SU-DHL-6 (cell line): Measurements from ENCODE around the gene BOD1L1.

Source experiments
- H2AFZ ChIP-seq: fragments of 200-600 bp; sonication (generic); 2 replicates; pipeline ENCODE4 v1.6.1; 2014; ENCODE audit warnings: low read depth, mild to moderate bottlenecking, moderate library complexity, mixed read lengths, antibody characterized with exemption, low read length; ENCODE audit not compliant: severe bottlenecking
- H3F3A ChIP-seq: fragments of 200-600 bp; shearing (Covaris generic); 2 replicates; pipeline ENCODE4 v1.6.0; 2016; ENCODE audit warnings: antibody characterized with exemption, mild to moderate bottlenecking; ENCODE audit not compliant: insufficient read depth
- H3K27ac ChIP-seq: fragments of 200-600 bp; sonication (generic); 2 replicates; pipeline ENCODE4 v1.5.1; 2016; ENCODE audit warnings: low read depth, mild to moderate bottlenecking, low read length, moderate library complexity, mixed read lengths
- H3K27me3 ChIP-seq: fragments of 200-600 bp; sonication (generic), shearing (Covaris generic); 2 replicates; pipeline ENCODE4 v1.6.0; 2014; ENCODE audit warnings: mild to moderate bottlenecking, low read length
- H3K36me3 ChIP-seq: fragments of 200-600 bp; sonication (generic); 2 replicates; pipeline ENCODE4 v1.6.1; 2014; ENCODE audit warnings: mild to moderate bottlenecking, low read length, mixed read lengths
- H3K4me2 ChIP-seq: fragments of 300-600, 200-600 bp; shearing (Covaris generic), sonication (generic); 2 replicates; pipeline ENCODE4 v1.6.0; 2014; ENCODE audit warnings: low read length, low read depth, mild to moderate bottlenecking; ENCODE audit not compliant: poor library complexity, severe bottlenecking
- H3K4me3 ChIP-seq: fragments of 200-600 bp; sonication (generic); 2 replicates; pipeline ENCODE4 v1.5.1; 2014; ENCODE audit warnings: antibody characterized with exemption, low read length, mild to moderate bottlenecking, mixed read lengths; ENCODE audit not compliant: insufficient read depth, poor library complexity, severe bottlenecking
- H3K79me2 ChIP-seq: fragments of 200-600 bp; sonication (generic); 2 replicates; pipeline ENCODE4 v1.6.1; 2014; ENCODE audit warnings: mild to moderate bottlenecking, low read length, moderate library complexity; ENCODE audit not compliant: insufficient read depth
- H3K9ac ChIP-seq: fragments of 200-600 bp; sonication (generic); 2 replicates; pipeline ENCODE4 v1.7.0; 2014; ENCODE audit warnings: mild to moderate bottlenecking, low read length
- H3K9me2 ChIP-seq: fragments of 200-600 bp; sonication (generic); replicated peaks from 2 replicates; pipeline ENCODE4 v1.6.1; 2014; ENCODE audit warnings: low read length; ENCODE audit not compliant: insufficient read depth
- H3K9me3 ChIP-seq: fragments of 200-600 bp; sonication (generic); 2 replicates; pipeline ENCODE4 v1.6.1; 2014; ENCODE audit warnings: low read length, mixed read lengths; ENCODE audit not compliant: insufficient read depth
- H4K20me1 ChIP-seq: fragments of 200-600 bp; sonication (generic); 2 replicates; pipeline ENCODE4 v1.6.1; 2014; ENCODE audit warnings: low read depth, mild to moderate bottlenecking, antibody characterized with exemption, low read length, moderate library complexity, mixed read lengths
- CTCF ChIP-seq: fragments of 200-600 bp; sonication (generic); IDR thresholded peaks from one replicate; pipeline ENCODE4 v1.5.1; 2017; ENCODE audit warnings: antibody characterized with exemption, mild to moderate bottlenecking, low read length, moderate library complexity; ENCODE audit not compliant: insufficient read depth, poor library complexity, severe bottlenecking
- EZH2phosphoT487 ChIP-seq: fragments of 200-600 bp; sonication (generic), shearing (Covaris generic); conservative IDR thresholded peaks from 2 replicates; pipeline ENCODE4 v1.6.1; 2018; ENCODE audit warnings: mild to moderate bottlenecking, antibody characterized with exemption, low read length, moderate library complexity, mixed read lengths

The BOD1L1 gene

GRCh38 chr4:13540446-13541175, 86.9 kb downstream of the BOD1L1 start:
- H3K4me3 ChIP-seq = no peak overlapping the region
- no peak overlapping the region for H2AFZ ChIP-seq
- no peaks in the 10 kb centered on the region for H3K9me3 ChIP-seq
- H3K9ac ChIP-seq = no peak overlapping the region
- no peaks in the 10 kb centered on the region for H3K9me2 ChIP-seq
- no peak overlapping the region for H3K27ac ChIP-seq
- no peaks in the 10 kb centered on the region for H3F3A ChIP-seq
- H3K4me2 ChIP-seq = no peak overlapping the region
- H3K27me3 ChIP-seq = no peaks in the 10 kb centered on the region
- no peaks in the 10 kb centered on the region for H4K20me1 ChIP-seq
- TF ChIP-seq EZH2phosphoT487 = no peak
- no peak for TF ChIP-seq CTCF
- H3K36me3 ChIP-seq = no peaks in the 10 kb centered on the region
- H3K79me2 ChIP-seq = no peaks in the 10 kb centered on the region

- TF ChIP-seq EZH2phosphoT487 (no peak), CTCF (no peak)
- no peaks in the 10 kb centered on the region for H3K9me3 ChIP-seq
- no peaks in the 10 kb centered on the region for H4K20me1 ChIP-seq
- no peak overlapping the region for H2AFZ ChIP-seq
- H3K79me2 ChIP-seq = no peaks in the 10 kb centered on the region
- H3K4me3 ChIP-seq = no peak overlapping the region
- H3K9ac ChIP-seq = no peak overlapping the region
- H3K4me2 ChIP-seq = no peak overlapping the region
- H3K27me3 ChIP-seq = no peaks in the 10 kb centered on the region
- no peaks in the 10 kb centered on the region for H3K9me2 ChIP-seq
- no peaks in the 10 kb centered on the region for H3K36me3 ChIP-seq
- no peaks in the 10 kb centered on the region for H3F3A ChIP-seq
- no peak overlapping the region for H3K27ac ChIP-seq
Measured at GRCh38 chr4:13539619-13540445, 87.7 kb downstream of the BOD1L1 start.

DNA sequence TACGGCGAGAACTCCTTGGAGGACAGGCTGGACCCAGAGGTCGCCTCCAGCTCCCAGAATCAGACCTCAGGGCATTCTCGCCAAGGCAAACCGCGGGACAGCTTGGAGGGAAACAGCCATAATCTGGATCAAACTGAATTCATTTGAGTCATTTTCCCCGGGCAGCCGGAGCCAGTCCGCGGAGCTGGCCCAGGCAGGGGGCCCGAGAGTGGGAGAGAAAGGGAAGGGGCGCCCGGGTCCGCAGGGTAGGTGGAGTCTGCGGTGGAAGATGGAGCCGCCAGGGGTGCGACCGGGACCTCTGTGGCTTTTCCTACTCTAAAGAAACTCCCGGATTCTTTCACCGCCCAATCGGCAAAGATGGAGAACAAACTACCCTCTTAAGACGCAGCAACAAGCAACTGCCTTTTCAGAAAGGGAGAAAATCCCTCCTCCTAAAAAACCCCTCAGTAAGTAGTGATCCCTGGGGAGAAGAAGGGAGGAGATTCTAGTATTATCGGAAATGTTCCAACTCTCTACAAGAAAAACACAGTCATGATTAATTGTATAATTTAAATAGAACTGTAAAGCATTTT, 88.4 kb downstream of the BOD1L1 start:
- H3K4me2 ChIP-seq = no peak overlapping the region

More for the DNA sequence above, 88.4 kb downstream of the BOD1L1 start:
- H3F3A ChIP-seq = no peaks in the 10 kb centered on the region
- no peak overlapping the region for H3K27ac ChIP-seq
- no peaks in the 10 kb centered on the region for H3K27me3 ChIP-seq
- H3K9me2 ChIP-seq = no peaks in the 10 kb centered on the region
- TF ChIP-seq CTCF (no peak), EZH2phosphoT487 (no peak)
- no peak overlapping the region for H2AFZ ChIP-seq
- no peak overlapping the region for H3K9ac ChIP-seq
- no peaks in the 10 kb centered on the region for H3K79me2 ChIP-seq
- H3K9me3 ChIP-seq = no peaks in the 10 kb centered on the region
- no peaks in the 10 kb centered on the region for H4K20me1 ChIP-seq
- no peak overlapping the region for H3K4me3 ChIP-seq
- no peaks in the 10 kb centered on the region for H3K36me3 ChIP-seq
